NCI-H2227 (cell line): ENCODE measurements around the gene FES.
"Not testable (repeated sequence)": the region's sequence is repeated elsewhere in the genome, so short reads cannot be mapped to it uniquely, and the experiment has no call there.

Source experiments
- DNase-seq: peaks from one replicate; lab custom pipeline; 2025; ENCODE audit not compliant: unreplicated experiment; lab: John Stamatoyannopoulos, UW

Gene FES

GRCh38 chr15:90883976-90884718 lies at the start of gene FES:
Gene FES, plus strand, starts transcription at chr15:90884504. Its CDS starts 542 bp downstream, at chr15:90885046.
- DNase-seq, result no peak

- DNase-seq, result no peak
Measured at GRCh38 chr15:90834626-90835025, 49.7 kb upstream of the FES start.

- DNase-seq, result no peak
Measured at GRCh38 chr15:90836296-90836871, 47.9 kb upstream of the FES start.

- no peak for DNase-seq
Measured at GRCh38 chr15:90837094-90837493, 47.2 kb upstream of the FES start.

GRCh38 chr15:90838139-90838538 lies 46.2 kb upstream of the FES start:
- no peak for DNase-seq

GRCh38 chr15:90838544-90838943 lies 45.8 kb upstream of the FES start:
- no peak for DNase-seq

- DNase-seq, result no peak
Measured at GRCh38 chr15:90839187-90840071, 44.9 kb upstream of the FES start.

- DNase-seq, result no peak
Measured at GRCh38 chr15:90840157-90840855, 44.0 kb upstream of the FES start.

GRCh38 chr15:90840954-90841353 lies 43.4 kb upstream of the FES start:
- DNase-seq, result no peak

- no peak for DNase-seq
Measured at GRCh38 chr15:90844696-90845095, 39.6 kb upstream of the FES start.

- DNase-seq, result no peak
Measured at GRCh38 chr15:90845201-90845949, 38.9 kb upstream of the FES start.

- DNase-seq, result not testable (repeated sequence)
Measured at GRCh38 chr15:90849424-90849823, 34.9 kb upstream of the FES start.

- DNase-seq, result no peak
Measured at GRCh38 chr15:90851114-90851513, 33.2 kb upstream of the FES start.

- no peak for DNase-seq
Measured at GRCh38 chr15:90851940-90852339, 32.4 kb upstream of the FES start.

- no peak for DNase-seq
Measured at GRCh38 chr15:90855139-90855538, 29.2 kb upstream of the FES start.

GRCh38 chr15:90857337-90857736 lies 27.0 kb upstream of the FES start:
- no peak for DNase-seq

- no peak for DNase-seq
Measured at GRCh38 chr15:90857883-90858443, 26.3 kb upstream of the FES start.

- DNase-seq, result no peak
Measured at GRCh38 chr15:90859234-90860131, 24.8 kb upstream of the FES start.

GRCh38 chr15:90860450-90860849 lies 23.9 kb upstream of the FES start:
- DNase-seq, result no peak
